Activated CD8-positive, alpha-beta memory T cell treated with anti-CD3 and anti-CD28 coated beads for 4 hours (primary cell): ENCODE results near the gene ZNF83.
"Not testable (repeated sequence)": the region's sequence is repeated elsewhere in the genome, so short reads cannot be mapped to it uniquely, and the experiment has no call there.

Experiments used
- DNase-seq, 2 donors: peaks; one replicate each; pipeline ENCODE4 v3.0.0-alpha.2; 2020; ENCODE audit warnings: low read depth in 2 of 2

ZNF83 gene

GRCh38 chr19:52639996-52640395 is 1.8 kb upstream of the ZNF83 start:
- no peak for DNase-seq

GRCh38 chr19:52638601-52639000 is 446 bp upstream of the ZNF83 start:
- DNase-seq: no peak

- DNase-seq: no peak
Observed at GRCh38 chr19:52635786-52636570, 2.2 kb downstream of the ZNF83 start.

GRCh38 chr19:52627441-52627840 is 10.7 kb downstream of the ZNF83 start:
- not testable (repeated sequence) for DNase-seq

GRCh38 chr19:52626915-52627314 is 11.2 kb downstream of the ZNF83 start:
- DNase-seq: no peak

- no peak for DNase-seq
Observed at GRCh38 chr19:52622261-52622660, 15.9 kb downstream of the ZNF83 start.

- no peak for DNase-seq
Observed at GRCh38 chr19:52621376-52621775, 16.8 kb downstream of the ZNF83 start.

- DNase-seq: no peak
Observed at GRCh38 chr19:52613299-52613906, 24.8 kb downstream of the ZNF83 start.

GRCh38 chr19:52603558-52604207 is 34.5 kb downstream of the ZNF83 start:
- DNase-seq: no peak

GRCh38 chr19:52602941-52603340 is 35.2 kb downstream of the ZNF83 start:
- no peak for DNase-seq

- DNase-seq: not testable (repeated sequence)
Observed at GRCh38 chr19:52601974-52602366, 36.2 kb downstream of the ZNF83 start.

GRCh38 chr19:52601025-52601973 is 36.9 kb downstream of the ZNF83 start:
- DNase-seq: peak; percentile 86 to 89

GRCh38 chr19:52600639-52601024 is 37.5 kb downstream of the ZNF83 start:
- no peak for DNase-seq

GRCh38 chr19:52599241-52599640 is 38.9 kb downstream of the ZNF83 start:
- DNase-seq: no peak

- not testable (repeated sequence) for DNase-seq
Observed at GRCh38 chr19:52593441-52593840, 44.7 kb downstream of the ZNF83 start.

GRCh38 chr19:52592301-52592700 is 45.9 kb downstream of the ZNF83 start:
- no peak for DNase-seq

- DNase-seq: no peak
Observed at GRCh38 chr19:52590728-52591127, 47.4 kb downstream of the ZNF83 start.

- no peak for DNase-seq
Observed at GRCh38 chr19:52585604-52586003, 52.6 kb downstream of the ZNF83 start.

- no peak for DNase-seq
Observed at GRCh38 chr19:52584736-52585440, 53.3 kb downstream of the ZNF83 start.

GRCh38 chr19:52570000-52570861 is 67.9 kb downstream of the ZNF83 start, which contains the start of gene ZNF701:
ZNF701 (plus strand) TSS chr19:52570287; CDS start chr19:52574148, 3,861 bp downstream.
- peak; percentile 88 to 91 for DNase-seq
